CD4-positive, alpha-beta T cell (primary cell): Measurements from ENCODE around the gene OPCML. TPM values are rescaled to one million over a fixed set of nuclear protein-coding genes. Genes with fewer than 3 reads are reported as not detected.

Source experiments
- ATAC-seq: fragments of 200-7000 bp; cut with Tn5 transposase; one replicate; pipeline ENCODE4 v1.10.0; 2022; ENCODE audit warnings: mild to moderate bottlenecking; ENCODE audit not compliant: poor library complexity
- CTCF ChIA-PET: fragments of 350-600 bp; sonication (Branson Sonifier 250); formaldehyde crosslinking; loops from one replicate; lab custom pipeline; 2021; ENCODE audit warnings: antibody characterized with exemption, inconsistent platforms; lab: Charles Lee
- POLR2A ChIA-PET: fragments of 350-600 bp; sonication (Branson Sonifier 250); formaldehyde crosslinking; loops from one replicate; lab custom pipeline; 2021; ENCODE audit warnings: antibody characterized with exemption, inconsistent platforms; lab: Charles Lee
- DNase-seq, 14 experiments: peaks; one replicate each; pipeline ENCODE4 v3.0.0-alpha.2; 2013 to 2020; ENCODE audit warnings: mixed read lengths in 2 of 14
- H3K27ac ChIP-seq, 2 donors: one replicate each; pipeline versions ENCODE4 v1.5.1 to v1.7.0; 2013; ENCODE audit warnings: low read length in 2 of 2, low read depth in 1 of 2, mild to moderate bottlenecking in 1 of 2
- H3K27me3 ChIP-seq, 2 experiments: 1 replicate in 1 of 2; 2 replicates in 1 of 2; pipeline versions ENCODE4 v1.6.1 to v1.7.0; 2013; ENCODE audit warnings: low read length in 2 of 2, control low read depth in 1 of 2, mild to moderate bottlenecking in 1 of 2, moderate library complexity in 1 of 2; ENCODE audit not compliant: insufficient read depth in 2 of 2, control insufficient read depth in 1 of 2
- H3K36me3 ChIP-seq: one replicate; pipeline ENCODE4 v1.6.1; 2013; ENCODE audit warnings: low read length, control low read depth; ENCODE audit not compliant: insufficient read depth
- H3K4me1 ChIP-seq: one replicate; pipeline ENCODE4 v1.6.1; 2013; ENCODE audit warnings: low read length, control low read depth; ENCODE audit not compliant: insufficient read depth
- H3K4me3 ChIP-seq: one replicate; pipeline ENCODE4 v1.5.1; 2013; ENCODE audit warnings: mild to moderate bottlenecking, low read length, moderate library complexity
- H3K9me3 ChIP-seq, 2 experiments: 1 replicate in 1 of 2; 2 replicates in 1 of 2; pipeline versions ENCODE4 v1.6.1 to v1.7.0; 2013; ENCODE audit warnings: low read length in 2 of 2, mild to moderate bottlenecking in 2 of 2, control low read depth in 1 of 2, moderate library complexity in 1 of 2; ENCODE audit not compliant: control insufficient read depth in 1 of 2, insufficient read depth in 1 of 2
- H3K27ac Mint-ChIP-seq: one replicate; pipeline ENCODE4 v1.8.0; 2020; ENCODE audit warnings: mixed read lengths
- H3K27me3 Mint-ChIP-seq: one replicate; pipeline ENCODE4 v1.8.0; 2021; ENCODE audit warnings: mixed read lengths
- H3K36me3 Mint-ChIP-seq: one replicate; pipeline ENCODE4 v1.8.0; 2021; ENCODE audit warnings: low read depth, mixed read lengths
- H3K4me1 Mint-ChIP-seq: one replicate; pipeline ENCODE4 v1.8.0; 2021; ENCODE audit warnings: low read depth, mixed read lengths
- H3K4me3 Mint-ChIP-seq: one replicate; pipeline ENCODE4 v1.8.0; 2020; ENCODE audit warnings: mild to moderate bottlenecking, mixed read lengths
- H3K9me3 Mint-ChIP-seq: one replicate; pipeline ENCODE4 v1.8.0; 2020; ENCODE audit warnings: mixed read lengths
- CTCF ChIP-seq: fragments of 200-600 bp; IDR thresholded peaks from one replicate; pipeline ENCODE4 v1.8.0; 2022; ENCODE audit warnings: antibody characterized with exemption, mild to moderate bottlenecking
- intact Hi-C, 2 experiments: fragments of 100-400 bp; cut with DNase I in 1 of 2; cut with micrococcal nuclease in 1 of 2; formaldehyde crosslinking; loops; one replicate each; pipeline versions ENCODE4 v1.15.1 to v1.9.0; 2023 to 2025; cut with DNase I, micrococcal nuclease
- total RNA-seq, 174 experiments: library from RNA in 2 of 174; stranded (reverse) in 2 of 174; gene quantifications; one replicate each; pipeline ENCODE4 v1.2.3 and lab custom pipeline; 2021 to 2026

OPCML gene
- total RNA-seq, 2 experiments from 2014 or later: not detected

- Mint-ChIP-seq H3K4me1 (no peaks in the 10 kb centered on the region), H3K27ac (no peak overlapping the region), H3K4me3 (no peak overlapping the region), H3K36me3 (no peaks in the 10 kb centered on the region), H3K27me3 (no peaks in the 10 kb centered on the region), H3K9me3 (no peaks in the 10 kb centered on the region)
- Histone ChIP-seq H3K9me3 (peaks cover 0 to 3% of the 10 kb centered on the region in 2 experiments), H3K36me3 (no peaks in the 10 kb centered on the region), H3K4me1 (no peaks in the 10 kb centered on the region), H3K27me3 (no peaks in the 10 kb centered on the region), H3K27ac (no peak overlapping the region), H3K4me3 (no peak overlapping the region)
- ChIA-PET POLR2A (no interaction called here), CTCF (interaction anchor here (0.7 kb wide), 1 partner anchor 9 kb away, joined by 4 read pairs; no protein-coding TSS in a partner anchor)
- no peak for ATAC-seq
- intact Hi-C loops: no loop called here
- no peak for TF ChIP-seq CTCF
- DNase-seq: no peak
Observed at GRCh38 chr11:132631989-132632388, 900.3 kb downstream of the OPCML start.

GRCh38 chr11:132627981-132628380 lies 904.3 kb downstream of the OPCML start:
- no peaks in the 10 kb centered on the region for H3K36me3 Mint-ChIP-seq
- ATAC-seq (no peak), DNase-seq (no peak)
- no peaks in the 10 kb centered on the region for H3K27me3 Mint-ChIP-seq
- Histone ChIP-seq H3K9me3 (peaks cover 0 to 3% of the 10 kb centered on the region in 2 experiments), H3K36me3 (no peaks in the 10 kb centered on the region), H3K27ac (no peak overlapping the region), H3K4me3 (no peak overlapping the region), H3K27me3 (no peaks in the 10 kb centered on the region), H3K4me1 (no peaks in the 10 kb centered on the region)
- no peaks in the 10 kb centered on the region for H3K9me3 Mint-ChIP-seq
- intact Hi-C loops: no loop called here
- ChIA-PET POLR2A (no interaction called here), CTCF (no interaction called here)
- no peaks in the 10 kb centered on the region for H3K4me1 Mint-ChIP-seq
- no peak for TF ChIP-seq CTCF
- no peak overlapping the region for H3K27ac Mint-ChIP-seq
- no peak overlapping the region for H3K4me3 Mint-ChIP-seq

GRCh38 chr11:132626446-132626845 lies 905.9 kb downstream of the OPCML start:
- Histone ChIP-seq H3K27ac (no peak overlapping the region), H3K27me3 (no peaks in the 10 kb centered on the region), H3K36me3 (no peaks in the 10 kb centered on the region), H3K4me3 (no peak overlapping the region), H3K9me3 (peaks cover 0 to 6% of the 10 kb centered on the region in 2 experiments), H3K4me1 (no peaks in the 10 kb centered on the region)
- Mint-ChIP-seq H3K27ac (no peak overlapping the region), H3K9me3 (no peaks in the 10 kb centered on the region), H3K4me1 (no peaks in the 10 kb centered on the region), H3K27me3 (no peaks in the 10 kb centered on the region), H3K4me3 (no peak overlapping the region), H3K36me3 (no peaks in the 10 kb centered on the region)
- CTCF ChIA-PET: no interaction called here
- intact Hi-C loops: no loop called here
- no peak for DNase-seq
- no peak for ATAC-seq
- POLR2A ChIA-PET: no interaction called here
- no peak for TF ChIP-seq CTCF
